NCI-H128 (cell line): ENCODE data around the gene TMEM132C.

Experiments
- DNase-seq: peaks from one replicate; lab custom pipeline; 2025; ENCODE audit not compliant: unreplicated experiment; lab: John Stamatoyannopoulos, UW

The TMEM132C gene

GRCh38 chr12:128698301-128698972 is 431.5 kb downstream of the TMEM132C start:
- no peak for DNase-seq

GRCh38 chr12:128699106-128699505 is 432.1 kb downstream of the TMEM132C start:
- DNase-seq = no peak

DNA sequence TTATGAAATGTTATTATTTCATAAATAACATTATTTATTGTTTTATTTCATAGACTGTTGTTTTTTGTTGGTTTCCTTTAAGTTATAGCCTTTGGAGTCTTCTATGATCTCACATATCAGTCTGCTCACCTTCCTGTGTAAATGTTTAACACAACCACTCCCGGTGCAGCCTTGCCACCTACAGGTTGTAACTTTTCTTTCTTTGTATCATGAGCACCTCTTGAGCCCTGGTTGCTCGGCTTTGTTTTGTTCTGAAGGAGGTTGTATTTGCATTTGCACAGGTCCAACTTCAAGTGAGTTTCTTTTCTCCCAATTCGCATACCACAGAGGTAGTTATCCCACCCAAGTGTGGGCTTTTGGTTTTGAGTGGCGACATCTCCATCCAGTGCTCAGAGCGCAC is 435.4 kb downstream of the TMEM132C start:
- DNase-seq = no peak

GRCh38 chr12:128705140-128705539 is 438.2 kb downstream of the TMEM132C start:
- DNase-seq = no peak

DNA sequence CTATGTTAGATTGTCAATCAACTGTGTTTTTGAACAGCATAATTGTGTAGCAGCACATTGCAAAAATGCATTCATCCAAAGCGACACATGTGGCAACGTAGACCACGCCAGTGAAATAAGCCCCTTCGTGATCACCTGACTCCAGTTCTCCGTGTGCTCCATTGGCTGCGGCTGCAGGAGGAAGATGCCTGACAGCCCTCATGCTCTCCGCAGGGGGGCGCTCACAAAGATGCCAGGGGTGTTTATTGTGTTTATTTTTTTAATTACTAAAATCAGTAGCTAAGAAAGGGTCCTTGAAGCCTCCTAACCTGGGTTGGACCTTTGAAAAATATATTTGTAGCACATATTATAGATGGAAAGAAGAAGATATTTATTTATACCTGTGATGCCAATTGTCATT is 440.5 kb downstream of the TMEM132C start:
- no peak for DNase-seq

DNA sequence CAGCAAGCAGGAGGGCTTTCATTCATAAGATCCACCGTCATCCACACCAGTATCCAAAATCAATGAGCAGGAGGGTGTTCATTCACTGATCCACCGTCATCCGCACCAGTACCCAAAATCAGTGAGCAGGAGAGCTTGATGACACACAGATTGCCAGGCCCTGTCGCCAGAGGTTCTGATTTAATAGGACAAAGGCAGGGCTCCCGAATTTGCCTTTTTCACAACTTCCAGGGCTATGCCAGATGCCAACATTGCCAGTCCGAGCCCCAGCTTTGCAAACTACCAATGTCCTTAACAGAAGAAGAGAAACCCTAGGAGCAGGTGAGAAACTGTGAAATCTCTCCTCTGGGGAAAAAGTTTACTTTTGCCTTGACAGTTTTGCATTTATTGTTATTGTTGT is 441.8 kb downstream of the TMEM132C start:
- DNase-seq = no peak

- no peak for DNase-seq
Observed at GRCh38 chr12:128709660-128710059, 442.7 kb downstream of the TMEM132C start.

DNA sequence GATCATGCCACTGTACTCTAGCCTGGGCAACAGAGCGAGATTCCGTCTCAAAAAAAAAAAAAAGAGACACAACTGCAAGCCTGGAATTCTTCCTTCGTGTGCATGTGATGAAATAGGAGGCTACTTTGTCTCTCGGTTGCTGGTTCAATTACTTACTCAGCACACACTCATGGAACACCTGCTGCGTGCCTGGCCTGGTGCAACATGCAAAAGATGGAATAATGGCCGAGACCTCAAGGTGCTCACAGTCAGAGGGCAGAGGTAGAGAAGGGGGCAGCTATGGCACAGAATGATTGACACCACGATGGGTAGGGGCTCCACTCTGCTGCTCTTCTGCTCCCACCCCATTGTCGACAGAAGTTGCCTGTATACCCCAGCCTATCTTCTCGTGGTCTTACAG is 444.5 kb downstream of the TMEM132C start:
- DNase-seq = no peak

DNA sequence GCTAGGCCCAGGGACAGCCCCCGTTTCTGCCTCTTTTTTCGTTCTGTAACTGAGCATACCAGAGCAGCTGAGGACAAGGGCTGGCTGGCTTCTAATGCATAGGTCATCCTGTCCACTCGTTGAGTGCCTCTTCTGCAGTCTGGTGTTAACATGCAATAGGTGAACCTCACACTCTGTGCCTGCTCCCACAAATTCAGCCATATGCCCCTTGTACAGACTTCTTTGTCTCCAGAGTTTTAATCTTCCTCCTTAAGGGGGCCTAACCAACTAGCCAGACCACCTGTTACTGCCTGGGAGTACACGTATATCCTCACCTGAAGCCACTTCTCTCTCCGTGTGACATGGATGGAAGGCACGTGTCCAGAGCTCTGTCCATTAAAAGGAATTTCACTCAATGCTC is 445.7 kb downstream of the TMEM132C start:
- DNase-seq = no peak

DNA sequence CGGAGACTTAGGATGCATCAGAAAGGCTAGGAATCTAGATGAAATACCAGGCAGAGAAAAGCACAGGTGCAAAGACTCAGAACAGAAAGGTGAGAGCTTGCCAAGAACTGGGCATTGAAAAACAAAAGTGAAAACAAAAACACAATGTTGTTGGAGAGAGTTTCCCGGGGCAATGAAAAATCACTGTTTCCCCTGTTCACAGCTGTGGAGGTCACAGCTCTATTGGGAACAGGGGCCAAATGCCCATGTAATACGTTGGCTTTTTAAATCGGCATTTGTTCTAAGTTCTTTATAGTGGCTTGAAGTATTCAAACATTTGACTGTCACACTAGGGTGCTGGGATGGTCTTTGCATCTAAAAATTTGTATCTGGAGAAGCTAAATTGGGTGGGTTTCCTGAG is 448.5 kb downstream of the TMEM132C start:
- DNase-seq = no peak

GRCh38 chr12:128724468-128725046 is 457.6 kb downstream of the TMEM132C start:
- no peak for DNase-seq

DNA sequence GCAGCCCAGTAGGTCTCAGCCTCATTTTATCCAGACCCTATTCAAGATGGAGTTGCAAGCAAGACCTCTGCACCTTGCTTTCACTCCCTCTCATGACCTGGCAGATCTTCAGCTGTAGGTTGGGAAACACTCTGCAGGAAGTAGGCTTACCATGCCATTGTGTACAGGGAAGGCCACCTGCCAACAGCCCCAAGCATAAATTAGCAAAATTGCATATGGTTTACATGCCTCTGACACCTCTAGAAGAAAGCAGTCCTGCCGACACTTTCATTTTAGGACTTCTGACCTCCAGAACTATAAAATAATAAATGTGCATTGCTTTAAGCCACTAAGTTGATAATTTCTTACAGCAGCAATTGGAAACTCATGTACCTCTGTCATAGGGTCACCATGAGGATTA is 459.9 kb downstream of the TMEM132C start:
- no peak for DNase-seq

GRCh38 chr12:128727461-128727860 is 460.5 kb downstream of the TMEM132C start:
- no peak for DNase-seq

DNA sequence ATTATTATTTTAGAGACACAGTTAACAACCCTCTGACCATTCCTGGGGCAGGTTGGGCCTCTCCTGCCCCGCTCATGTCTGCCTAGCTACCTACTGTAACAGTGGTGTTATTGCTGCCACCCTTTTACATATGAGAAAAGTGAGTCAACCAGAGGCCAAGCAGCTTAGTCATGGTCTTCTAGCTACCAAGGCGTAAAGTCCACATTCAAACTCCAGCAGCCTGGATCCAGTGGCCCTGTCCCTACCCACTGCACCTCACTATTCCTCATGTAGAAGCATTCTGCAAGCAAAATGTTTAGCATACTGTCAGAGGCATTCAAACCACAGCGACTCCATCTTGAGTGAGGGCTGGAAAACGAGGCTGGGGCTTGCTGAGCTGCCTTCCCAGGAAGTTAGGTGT is 461.0 kb downstream of the TMEM132C start:
- DNase-seq = no peak

DNA sequence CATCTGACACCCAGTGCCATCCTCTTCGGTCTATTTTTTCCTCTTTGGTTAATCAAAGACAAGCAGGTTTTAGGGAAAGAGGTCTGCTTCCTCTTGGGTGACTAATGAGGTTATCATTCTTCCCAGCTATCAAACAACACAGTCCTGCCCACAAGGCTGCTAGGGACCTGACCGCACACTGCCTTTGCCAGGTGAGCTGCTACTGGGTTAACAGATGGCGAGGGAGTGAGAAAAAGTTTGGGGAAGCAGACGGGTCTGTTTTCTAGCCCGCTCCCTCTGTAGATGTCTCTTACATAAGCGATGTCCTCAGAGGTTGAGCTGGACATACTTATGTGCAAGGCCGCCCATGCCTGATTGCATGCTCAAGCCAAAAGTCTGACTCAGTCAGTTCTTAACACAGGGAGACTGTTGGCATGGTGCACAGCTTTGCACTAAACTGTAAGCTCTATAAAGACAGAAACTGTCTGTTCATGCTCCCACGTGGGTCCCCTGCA is 462.7 kb downstream of the TMEM132C start:
- no peak for DNase-seq

- no peak for DNase-seq
Observed at GRCh38 chr12:128734371-128734770, 467.4 kb downstream of the TMEM132C start.

- DNase-seq = no peak
Observed at GRCh38 chr12:128737292-128737966, 470.5 kb downstream of the TMEM132C start.

DNA sequence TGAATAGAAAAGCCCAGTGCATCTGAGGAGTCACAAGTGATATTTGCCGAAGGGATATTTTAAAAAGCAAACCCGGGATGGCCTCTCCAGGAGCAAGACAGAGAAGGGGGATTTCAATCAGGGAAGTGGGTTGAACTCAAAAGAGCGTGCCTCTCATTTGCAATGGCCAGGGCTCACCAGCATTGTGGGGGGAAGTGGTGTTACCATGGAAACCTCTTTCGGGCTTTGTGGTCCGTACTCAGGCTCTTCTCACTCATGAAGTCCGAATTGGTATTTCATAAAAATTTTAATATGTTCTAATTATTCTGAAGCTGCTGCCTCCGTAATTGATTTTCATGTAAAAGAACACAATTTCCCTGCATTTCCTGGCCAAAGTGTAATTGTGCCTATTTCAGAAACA is 476.9 kb downstream of the TMEM132C start:
- no peak for DNase-seq

- no peak for DNase-seq
Observed at GRCh38 chr12:128745772-128746689, 479.1 kb downstream of the TMEM132C start.

GRCh38 chr12:128747441-128747840 is 480.5 kb downstream of the TMEM132C start:
- no peak for DNase-seq

DNA sequence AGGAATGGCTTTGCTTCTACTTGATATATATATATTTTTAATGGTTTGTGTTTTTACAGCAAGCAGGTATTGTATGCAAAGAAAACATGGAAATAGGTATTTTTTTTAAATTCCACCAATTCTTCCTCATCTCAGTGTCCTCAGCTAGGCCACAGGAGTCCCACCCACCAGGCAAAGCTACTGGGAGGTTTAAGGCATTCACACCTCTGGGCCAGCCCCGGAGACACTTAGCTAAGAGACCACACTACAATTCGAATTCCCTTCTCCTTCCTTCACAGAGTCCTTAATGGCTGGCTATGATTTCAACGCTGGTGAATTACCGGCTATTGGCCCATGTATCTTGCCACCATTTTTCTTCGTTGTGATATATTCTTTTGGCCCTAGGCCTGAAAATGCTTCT is 485.4 kb downstream of the TMEM132C start:
- DNase-seq = no peak
